Panc1 (cell line): ENCODE measurements around the gene MRPS5. TPM values are rescaled to one million over a fixed set of nuclear protein-coding genes. Genes with fewer than 3 reads are reported as not detected.

Experiments used
- ATAC-seq: fragments of 200-7000 bp; cut with Tn5 transposase; 2 replicates; pipeline ENCODE4 v1.9.1; 2020; ENCODE audit warnings: mild to moderate bottlenecking, moderate library complexity
- Bru-seq: library from RNA; stranded (reverse); fragments of 400-500 nt; gene quantifications from one replicate; lab custom pipeline; 2021; lab: Mats Ljungman, UMichigan
- BruChase-seq, 2 experiments: library from RNA; stranded (reverse); fragments of 400-500 nt; gene quantifications; one replicate each; lab custom pipeline; 2021; lab: Mats Ljungman, UMichigan
- BruUV-seq: library from RNA; stranded (reverse); fragments of 400-500 nt; replicated peaks from 2 replicates; lab custom pipeline; 2021; lab: Mats Ljungman, UMichigan
- CTCF ChIA-PET: fragments of 300-600 bp; sonication (Branson Sonifier 250); formaldehyde crosslinking; loops from one replicate; lab custom pipeline; 2022; ENCODE audit warnings: antibody characterized with exemption; lab: Charles Lee
- POLR2A ChIA-PET: fragments of 300-600 bp; sonication (Branson Sonifier 250); formaldehyde crosslinking; loops from one replicate; lab custom pipeline; 2022; ENCODE audit warnings: antibody characterized with exemption; lab: Charles Lee
- DNase-seq: peaks from one replicate; pipeline ENCODE4 v3.0.0-alpha.2; 2010; ENCODE audit warnings: low read depth, low spot score
- H3K27ac ChIP-seq: 2 replicates; pipeline ENCODE4 v1.5.1; 2011; ENCODE audit warnings: mild to moderate bottlenecking, low read length, inconsistent platforms
- H3K27me3 ChIP-seq: fragments of 200-500 bp; sonication (Bioruptor generic); 2 replicates; pipeline ENCODE4 v1.6.0; 2014; ENCODE audit warnings: low read length, inconsistent platforms; ENCODE audit not compliant: control insufficient read depth, insufficient read depth
- H3K36me3 ChIP-seq: fragments of 200-500 bp; sonication (Bioruptor generic); 2 replicates; pipeline ENCODE4 v1.5.1; 2014; ENCODE audit warnings: inconsistent platforms, mild to moderate bottlenecking, low read length, moderate library complexity; ENCODE audit not compliant: control insufficient read depth, insufficient read depth
- H3K4me1 ChIP-seq: 2 replicates; pipeline ENCODE4 v1.5.1; 2011; ENCODE audit warnings: inconsistent platforms, mild to moderate bottlenecking, low read length, moderate library complexity; ENCODE audit not compliant: control insufficient read depth, insufficient read depth
- H3K4me3 ChIP-seq, 2 experiments: 2 replicates each; pipeline ENCODE4 v1.5.1; 2011 to 2012; ENCODE audit warnings: low read depth in 2 of 2, low read length in 2 of 2, mild to moderate bottlenecking in 2 of 2, inconsistent platforms in 1 of 2, moderate library complexity in 1 of 2
- H3K9me3 ChIP-seq: fragments of 200-500 bp; sonication (Bioruptor generic); 2 replicates; pipeline ENCODE4 v1.5.1; 2014; ENCODE audit warnings: low read depth, mild to moderate bottlenecking, inconsistent platforms, low read length, moderate library complexity; ENCODE audit not compliant: control insufficient read depth, insufficient read depth
- POLR2AphosphoS5 ChIP-seq: IDR thresholded peaks from 2 replicates; pipeline ENCODE4 v1.6.1; 2012; ENCODE audit warnings: mild to moderate bottlenecking, low read depth, low read length, moderate library complexity
- REST ChIP-seq, 2 experiments: IDR thresholded peaks; 2 replicates each; pipeline ENCODE4 v1.6.1; 2011 to 2012; ENCODE audit warnings: low read depth in 2 of 2, control low read depth in 1 of 2, low read length in 1 of 2, mild to moderate bottlenecking in 1 of 2, moderate library complexity in 1 of 2; ENCODE audit not compliant: insufficient read depth in 1 of 2
- SIN3A ChIP-seq: IDR thresholded peaks from 2 replicates; pipeline ENCODE4 v1.6.1; 2012; ENCODE audit warnings: low read depth, mild to moderate bottlenecking, low read length, moderate library complexity, borderline replicate concordance; ENCODE audit not compliant: insufficient read depth
- TCF7L2 ChIP-seq: IDR thresholded peaks from 2 replicates; pipeline ENCODE4 v1.6.1; 2011; ENCODE audit warnings: mild to moderate bottlenecking, low read depth, low read length, inconsistent platforms
- in situ Hi-C: cut with HindIII; loops from 2 replicates; pipeline ENCODE4 v1.10.0; 2016; ENCODE audit warnings: low sequenced_read_pairs, low pct_unique_long_range_greater_than_20kb
- intact Hi-C: fragments of 100-400 bp; cut with micrococcal nuclease; formaldehyde crosslinking; loops from one replicate; pipeline ENCODE4 v1.10.0; 2022; ENCODE audit not compliant: unreplicated experiment
- long read RNA-seq: library from polyadenylated mRNA; unstranded; transcript quantifications from one replicate; pipeline ENCODE4 v2.0.0, GENCODE V29; 2021; ENCODE audit not compliant: unreplicated experiment
- polyA plus RNA-seq: library from polyadenylated mRNA; unstranded; fragments of >200 nt; gene quantifications from one replicate; pipeline ENCODE4 v1.2.1, GENCODE V29; 2012; ENCODE audit warnings: missing spikeins; ENCODE audit not compliant: insufficient read length
- total RNA-seq: library from RNA; stranded (reverse); gene quantifications from one replicate; pipeline ENCODE4 v1.2.1, GENCODE V29; 2021; ENCODE audit not compliant: unreplicated experiment
- TF ChIP-seq, protein P1 (sequence below): fragments of 450-650 bp; IDR thresholded peaks from 2 replicates; pipeline ENCODE4 v1.5.1; 2017; ENCODE audit warnings: mild to moderate bottlenecking

MRPS5 gene
- total RNA-seq (95.8 TPM), Bru-seq, nascent RNA (percentile 89 among the genes with signal in this experiment), BruChase-seq, experiment 1, labeled RNA remaining after a 2-hour chase (percentile 89 among the genes with signal in this experiment), BruChase-seq, experiment 2, labeled RNA remaining after a 6-hour chase (percentile 90 among the genes with signal in this experiment)
- polyA plus RNA-seq: 81.6 TPM
- long read RNA-seq, transcript MRPS5-201 (12 exons, 1,652 nt): major isoform, 103 of 175 reads
- long read RNA-seq, transcript MRPS5-202 (11 exons, 1,359 nt): minor isoform, 9 of 175 reads
- long read RNA-seq, partial matches to known transcripts: 33 of 175 reads
- long read RNA-seq, other reads (novel, unspliced or antisense): 22 of 175 reads

GRCh38 chr2:95121407-95122196 is at the start of gene MRPS5:
TSS of gene MRPS5 (minus strand) at chr2:95121808. CDS start at chr2:95121791, 17 bp downstream.
- in situ Hi-C loops: no loop called here
- peak; percentile 97 for ATAC-seq
- intact Hi-C loops: no loop called here

More at GRCh38 chr2:95121407-95122196, at the start of gene MRPS5:
- no TSS peak for BruUV-seq
- peaks cover 4% of the 10 kb centered on the region; the same call in 1 of the 2 replicates for H3K4me1 ChIP-seq
- no peak for DNase-seq
- ChIA-PET CTCF (no interaction called here), POLR2A (interaction anchor here (0.6 kb wide), 1 partner anchor 1149 kb away, joined by 7 read pairs; no protein-coding TSS in a partner anchor)
- H3K27me3 ChIP-seq: no peaks in the 10 kb centered on the region
- H3K9me3 ChIP-seq: no peaks in the 10 kb centered on the region
- H3K4me3 ChIP-seq: peak within 1 kb of the TSS; percentile 88 to 99
- peaks cover 11% of the 10 kb centered on the region for H3K36me3 ChIP-seq
- TF ChIP-seq POLR2AphosphoS5: peak; percentile 76
- TF ChIP-seq REST (IDR thresholded peaks at IDR 0.05; ENCODE audit: insufficient read depth in 1 of 2, low read depth in 2 of 2, low read length in 1 of 2): peak in 1 of 2 experiments; percentile 68; a peak in 2 of 4 replicates
- TF ChIP-seq, protein P1, sequence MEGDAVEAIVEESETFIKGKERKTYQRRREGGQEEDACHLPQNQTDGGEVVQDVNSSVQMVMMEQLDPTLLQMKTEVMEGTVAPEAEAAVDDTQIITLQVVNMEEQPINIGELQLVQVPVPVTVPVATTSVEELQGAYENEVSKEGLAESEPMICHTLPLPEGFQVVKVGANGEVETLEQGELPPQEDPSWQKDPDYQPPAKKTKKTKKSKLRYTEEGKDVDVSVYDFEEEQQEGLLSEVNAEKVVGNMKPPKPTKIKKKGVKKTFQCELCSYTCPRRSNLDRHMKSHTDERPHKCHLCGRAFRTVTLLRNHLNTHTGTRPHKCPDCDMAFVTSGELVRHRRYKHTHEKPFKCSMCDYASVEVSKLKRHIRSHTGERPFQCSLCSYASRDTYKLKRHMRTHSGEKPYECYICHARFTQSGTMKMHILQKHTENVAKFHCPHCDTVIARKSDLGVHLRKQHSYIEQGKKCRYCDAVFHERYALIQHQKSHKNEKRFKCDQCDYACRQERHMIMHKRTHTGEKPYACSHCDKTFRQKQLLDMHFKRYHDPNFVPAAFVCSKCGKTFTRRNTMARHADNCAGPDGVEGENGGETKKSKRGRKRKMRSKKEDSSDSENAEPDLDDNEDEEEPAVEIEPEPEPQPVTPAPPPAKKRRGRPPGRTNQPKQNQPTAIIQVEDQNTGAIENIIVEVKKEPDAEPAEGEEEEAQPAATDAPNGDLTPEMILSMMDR: no peak
- 0 out of 2 replicates have a peak, but pooled peaks have one; percentile 36 for TF ChIP-seq TCF7L2
- TF ChIP-seq SIN3A: peak; percentile 82; the same call in 1 of the 2 replicates
- peak within 1 kb of the TSS; percentile 89 for H3K27ac ChIP-seq
